Epithelial cell of esophagus (primary cell): ENCODE data around the gene TMA16.
A peak's percentile ranks its signal among the peaks of the same experiment; 100 is the strongest.

Source experiments
- DNase-seq: peaks from one replicate; pipeline ENCODE4 v3.0.0; 2010; ENCODE audit warnings: low read depth
- H3K4me3 ChIP-seq: 2 replicates; pipeline ENCODE4 v1.5.1; 2011; ENCODE audit warnings: mild to moderate bottlenecking, low read length, control low read depth
- TF ChIP-seq, protein P1 (sequence below): IDR thresholded peaks from 2 replicates; pipeline ENCODE4 v1.5.1; 2011; ENCODE audit warnings: low read depth, mild to moderate bottlenecking, low read length, control low read depth, inconsistent platforms; ENCODE audit not compliant: insufficient read depth; ENCODE audit errors: missing control alignments

Gene TMA16

GRCh38 chr4:163515198-163515597 is 20.7 kb downstream of the TMA16 start:
- no peak for DNase-seq
- TF ChIP-seq, protein P1, sequence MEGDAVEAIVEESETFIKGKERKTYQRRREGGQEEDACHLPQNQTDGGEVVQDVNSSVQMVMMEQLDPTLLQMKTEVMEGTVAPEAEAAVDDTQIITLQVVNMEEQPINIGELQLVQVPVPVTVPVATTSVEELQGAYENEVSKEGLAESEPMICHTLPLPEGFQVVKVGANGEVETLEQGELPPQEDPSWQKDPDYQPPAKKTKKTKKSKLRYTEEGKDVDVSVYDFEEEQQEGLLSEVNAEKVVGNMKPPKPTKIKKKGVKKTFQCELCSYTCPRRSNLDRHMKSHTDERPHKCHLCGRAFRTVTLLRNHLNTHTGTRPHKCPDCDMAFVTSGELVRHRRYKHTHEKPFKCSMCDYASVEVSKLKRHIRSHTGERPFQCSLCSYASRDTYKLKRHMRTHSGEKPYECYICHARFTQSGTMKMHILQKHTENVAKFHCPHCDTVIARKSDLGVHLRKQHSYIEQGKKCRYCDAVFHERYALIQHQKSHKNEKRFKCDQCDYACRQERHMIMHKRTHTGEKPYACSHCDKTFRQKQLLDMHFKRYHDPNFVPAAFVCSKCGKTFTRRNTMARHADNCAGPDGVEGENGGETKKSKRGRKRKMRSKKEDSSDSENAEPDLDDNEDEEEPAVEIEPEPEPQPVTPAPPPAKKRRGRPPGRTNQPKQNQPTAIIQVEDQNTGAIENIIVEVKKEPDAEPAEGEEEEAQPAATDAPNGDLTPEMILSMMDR, result no peak
- H3K4me3 ChIP-seq, result no peak overlapping the region

DNA sequence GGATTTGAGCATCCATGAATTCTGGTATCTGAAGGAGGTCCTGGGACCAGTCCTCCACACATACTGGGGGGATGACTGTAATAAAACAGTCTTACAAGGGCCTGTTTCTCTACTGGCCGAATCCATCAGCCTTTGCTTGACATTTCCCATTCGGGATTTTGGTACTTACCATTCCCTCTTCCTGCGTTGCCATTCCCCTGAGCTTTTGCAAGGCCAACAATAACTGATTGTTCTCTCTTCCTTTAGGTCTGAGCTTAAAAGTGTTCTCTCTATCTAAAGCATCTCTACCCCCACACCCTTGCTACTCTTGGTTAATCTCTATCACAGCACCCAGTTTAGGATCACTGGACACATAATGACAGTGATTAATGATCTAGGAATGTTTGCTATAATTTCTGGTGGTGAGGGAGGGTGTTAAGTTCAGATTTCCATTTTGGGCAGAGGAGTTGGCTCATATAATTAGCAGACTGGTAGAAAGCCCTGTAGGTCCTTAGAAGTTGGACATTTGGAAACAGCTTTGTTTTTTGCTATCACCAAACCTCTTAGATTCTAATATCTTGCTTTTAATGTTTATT is 29.4 kb downstream of the TMA16 start:
- H3K4me3 ChIP-seq, result no peak overlapping the region
- DNase-seq, result no peak
- TF ChIP-seq, protein P1, result no peak

DNA sequence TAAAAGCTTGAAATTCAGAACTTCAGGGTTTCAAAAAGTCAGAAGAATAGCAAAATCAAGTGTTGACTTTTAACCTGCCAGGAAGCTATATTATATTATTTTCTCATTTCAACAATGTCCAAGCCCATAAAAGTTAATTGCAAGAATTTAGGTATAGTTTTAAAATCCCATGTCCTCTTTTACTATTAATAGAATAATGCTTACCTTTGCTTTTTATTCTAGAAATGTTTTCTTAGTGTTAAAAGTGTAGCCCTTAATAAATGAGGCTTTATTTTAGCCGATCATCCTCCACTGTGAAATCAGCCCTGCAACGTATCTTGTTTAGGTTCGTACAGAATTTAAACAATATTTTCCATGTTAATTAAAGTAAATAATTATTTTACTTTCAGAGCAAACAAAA is 31.5 kb downstream of the TMA16 start:
- DNase-seq, result no peak
- H3K4me3 ChIP-seq, result no peak overlapping the region
- TF ChIP-seq, protein P1, result no peak

- TF ChIP-seq, protein P1, result no peak
- peak; percentile 47 for DNase-seq
- H3K4me3 ChIP-seq, result no peak overlapping the region
Observed at GRCh38 chr4:163527172-163527571, 32.7 kb downstream of the TMA16 start.

DNA sequence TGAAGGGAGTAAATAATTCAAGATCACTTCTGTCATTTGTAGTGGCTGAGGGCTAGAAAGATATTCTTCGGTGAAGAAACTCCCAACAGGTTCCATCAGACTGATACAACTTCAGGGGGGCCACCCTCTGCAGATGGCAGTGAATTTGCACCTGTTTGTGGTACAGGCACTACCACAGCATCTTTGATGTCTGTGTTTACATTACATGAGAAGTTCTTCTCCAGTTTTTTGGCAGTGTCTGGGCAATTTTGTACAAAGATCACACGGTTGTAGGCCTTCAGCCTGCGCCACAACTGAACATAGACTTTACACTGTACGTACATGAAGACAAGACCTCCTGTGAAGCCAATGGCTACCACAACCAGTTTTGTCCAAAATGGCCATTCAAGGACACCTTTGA is 34.2 kb downstream of the TMA16 start:
- H3K4me3 ChIP-seq, result no peak overlapping the region
- DNase-seq, result no peak
- TF ChIP-seq, protein P1, result no peak

DNA sequence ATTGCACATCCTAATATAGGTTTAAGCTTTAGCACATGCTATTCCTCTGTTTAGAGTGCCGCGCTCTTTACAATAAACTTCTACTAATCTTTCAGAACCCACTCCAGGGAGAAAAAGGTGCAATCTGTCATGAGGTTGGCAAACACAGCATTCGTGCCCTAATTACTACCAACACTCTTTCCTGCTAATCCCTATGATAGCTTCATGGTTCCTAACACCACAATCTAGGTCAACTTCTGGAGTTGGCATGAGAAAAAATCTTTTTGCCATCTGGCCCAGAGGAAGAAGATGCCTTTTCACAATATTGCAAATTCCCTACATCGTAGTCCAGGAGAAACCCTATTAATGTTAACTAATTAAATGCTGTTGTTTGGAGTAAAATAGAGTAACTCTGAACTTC is 39.6 kb downstream of the TMA16 start:
- DNase-seq, result no peak

DNA sequence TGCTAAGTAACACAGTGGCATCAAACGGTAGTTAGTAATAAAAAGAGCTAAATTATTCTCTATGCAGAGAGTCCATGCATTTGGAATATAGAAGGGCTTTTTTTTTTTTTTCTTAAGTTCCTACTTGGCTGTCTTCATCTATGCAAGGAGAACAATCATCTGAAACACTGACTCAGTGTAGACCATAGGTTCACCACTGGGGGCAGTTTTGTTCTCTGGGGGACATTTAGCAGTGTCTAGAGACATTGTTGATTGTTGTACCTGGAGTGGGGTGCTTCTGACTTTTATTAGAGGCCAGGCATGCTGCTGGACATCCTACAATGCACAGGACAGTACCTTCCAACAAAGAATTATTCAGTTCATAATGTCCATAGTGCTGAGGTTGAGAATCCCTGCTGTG is 41.2 kb downstream of the TMA16 start:
- DNase-seq, result no peak
- TF ChIP-seq, protein P1, result no peak
- no peak overlapping the region for H3K4me3 ChIP-seq

More for the DNA sequence above, 39.6 kb downstream of the TMA16 start:
- TF ChIP-seq, protein P1, result no peak
- no peak overlapping the region for H3K4me3 ChIP-seq
